GM12891 (cell line): ENCODE results near the gene FUCA1.

ENCODE experiments used
- PAX5 ChIP-seq: IDR thresholded peaks from 2 replicates; pipeline ENCODE4 v1.6.1; 2011; ENCODE audit warnings: low read length, moderate library complexity, mild to moderate bottlenecking; ENCODE audit not compliant: insufficient read depth, severe bottlenecking
- POLR2A ChIP-seq: IDR thresholded peaks from 2 replicates; pipeline ENCODE4 v1.6.1; 2011; ENCODE audit warnings: low read depth, low read length, control low read depth
- POLR2AphosphoS5 ChIP-seq: IDR thresholded peaks from 2 replicates; pipeline ENCODE4 v1.6.1; 2011; ENCODE audit warnings: low read depth, low read length, control low read depth
- SPI1 ChIP-seq: IDR thresholded peaks from 2 replicates; pipeline ENCODE4 v1.6.1; 2011; ENCODE audit warnings: low read depth, low read length, control low read depth
- TAF1 ChIP-seq: IDR thresholded peaks from 2 replicates; pipeline ENCODE4 v1.6.1; 2011; ENCODE audit warnings: low read depth, low read length, control low read depth

- TF ChIP-seq TAF1 (no peak), SPI1 (no peak), POLR2A (no peak), PAX5 (no peak), POLR2AphosphoS5 (no peak)
These were observed 19.1 kb downstream of the FUCA1 start for GRCh38 chr1:23848673-23849616.
